Transverse colon (tissue), 3 donors: ENCODE measurements around the gene CDC45.

Experiments
- CTCF ChIP-seq, 5 experiments: fragments of 200-600 bp in 3 of 5; fragments of 450-650 bp in 2 of 5; sonication (generic) in 3 of 5; IDR thresholded peaks; 1 replicate in 2 of 5; 2 replicates in 3 of 5; pipeline ENCODE4 v1.5.1; 2016 to 2017; ENCODE audit warnings: antibody characterized with exemption in 5 of 5, inconsistent platforms in 3 of 5, mild to moderate bottlenecking in 2 of 5, moderate library complexity in 1 of 5
- EP300 ChIP-seq: sonication (generic); formaldehyde crosslinking; IDR thresholded peaks from one replicate; pipeline ENCODE4 v1.6.1; 2017; ENCODE audit warnings: antibody characterized with exemption, low read depth
- POLR2A ChIP-seq: fragments of 450-650 bp; IDR thresholded peaks from one replicate; pipeline ENCODE4 v1.6.1; 2016; ENCODE audit warnings: antibody characterized with exemption, mild to moderate bottlenecking, moderate library complexity

GRCh38 chr22:19448076-19448607 lies 31.6 kb upstream of the CDC45 start:
- TF ChIP-seq CTCF (IDR thresholded peaks at IDR 0.05): no peak
- no peak for TF ChIP-seq POLR2A
- TF ChIP-seq EP300: no peak
